Measurements from ENCODE around the gene SSBP3.
A peak's percentile ranks its signal among the peaks of the same experiment; 100 is the strongest.

Gene SSBP3

GRCh38 chr1:54401799-54402198, 4.4 kb downstream of the SSBP3 start:
- DNase-seq (ENCODE audit: low spot score): no peak
- in situ Hi-C loops (cut with MboI; ENCODE audit: low sequenced_read_pairs, unreplicated experiment): no loop called here
- TF ChIP-seq CTCF (IDR thresholded peaks at IDR 0.05; ENCODE audit: borderline replicate concordance, control extremely low read depth, extremely low read depth, insufficient read depth, missing control alignments): no peak

- TF ChIP-seq CTCF (IDR thresholded peaks at IDR 0.05; ENCODE audit: borderline replicate concordance, control extremely low read depth, extremely low read depth, insufficient read depth, missing control alignments): no peak
Measured at GRCh38 chr1:54400329-54400728, 5.9 kb downstream of the SSBP3 start.

GRCh38 chr1:54399765-54400164, 6.4 kb downstream of the SSBP3 start:
- no peak for DNase-seq (ENCODE audit: low spot score)
- in situ Hi-C loops (cut with MboI; ENCODE audit: low sequenced_read_pairs, unreplicated experiment): no loop called here
- no peak for TF ChIP-seq CTCF (IDR thresholded peaks at IDR 0.05; ENCODE audit: borderline replicate concordance, control extremely low read depth, extremely low read depth, insufficient read depth, missing control alignments)

More at GRCh38 chr1:54400329-54400728, 5.9 kb downstream of the SSBP3 start:
- in situ Hi-C loops (cut with MboI; ENCODE audit: low sequenced_read_pairs, unreplicated experiment): no loop called here
- peak; percentile 57 for DNase-seq (ENCODE audit: low spot score)

- TF ChIP-seq CTCF (IDR thresholded peaks at IDR 0.05; ENCODE audit: borderline replicate concordance, control extremely low read depth, extremely low read depth, insufficient read depth, missing control alignments): no peak
- in situ Hi-C loops (cut with MboI; ENCODE audit: low sequenced_read_pairs, unreplicated experiment): no loop called here
- no peak for DNase-seq (ENCODE audit: low spot score)
Measured at GRCh38 chr1:54398963-54399528, 7.1 kb downstream of the SSBP3 start.

- DNase-seq (ENCODE audit: low spot score): no peak
- in situ Hi-C loops (cut with MboI; ENCODE audit: low sequenced_read_pairs, unreplicated experiment): no loop called here
- TF ChIP-seq CTCF (IDR thresholded peaks at IDR 0.05; ENCODE audit: borderline replicate concordance, control extremely low read depth, extremely low read depth, insufficient read depth, missing control alignments): no peak
Measured at GRCh38 chr1:54397980-54398379, 8.2 kb downstream of the SSBP3 start.

- in situ Hi-C loops (cut with MboI; ENCODE audit: low sequenced_read_pairs, unreplicated experiment): no loop called here
- no peak for DNase-seq (ENCODE audit: low spot score)
- TF ChIP-seq CTCF (IDR thresholded peaks at IDR 0.05; ENCODE audit: borderline replicate concordance, control extremely low read depth, extremely low read depth, insufficient read depth, missing control alignments): no peak
Measured at GRCh38 chr1:54397090-54397591, 9.1 kb downstream of the SSBP3 start.

Data from GM13976 (cell line).